Natural killer cell treated with Interleukin-12 subunit alpha and Interleukin-12 subunit beta and Interleukin-15 and Interleukin-18, amount 100 ng/mL, for 72 hours (primary cell): ENCODE measurements around the gene DEPDC5. TPM values are rescaled to one million over a fixed set of nuclear protein-coding genes. Genes with fewer than 3 reads are reported as not detected.

Experiments used
- ATAC-seq, 2 donors: fragments of 150-1000 bp; cut with Tn5 transposase in 1 of 2; sonication (Bioruptor Pico), chemical (Tn5 transposase) in 1 of 2; 2 replicates each; pipeline ENCODE4 v1.10.0; 2021
- DNase-seq: peaks from one replicate; pipeline ENCODE4 v3.0.0; 2022; ENCODE audit warnings: low spot score
- H3K27ac Mint-ChIP-seq, 2 donors: 1 replicate in 1 of 2; 2 replicates in 1 of 2; pipeline ENCODE4 v1.8.0; 2022; ENCODE audit warnings: mixed read lengths in 2 of 2, mild to moderate bottlenecking in 1 of 2, moderate library complexity in 1 of 2
- H3K27me3 Mint-ChIP-seq, 2 donors: 1 replicate in 1 of 2; 2 replicates in 1 of 2; pipeline ENCODE4 v1.8.0; 2022; ENCODE audit warnings: mixed read lengths in 2 of 2
- H3K36me3 Mint-ChIP-seq: one replicate; pipeline ENCODE4 v1.8.0; 2022; ENCODE audit warnings: mixed read lengths
- H3K4me1 Mint-ChIP-seq, 2 donors: 1 replicate in 1 of 2; 2 replicates in 1 of 2; pipeline ENCODE4 v1.8.0; 2022; ENCODE audit warnings: low read depth in 2 of 2, mixed read lengths in 2 of 2, mild to moderate bottlenecking in 1 of 2
- H3K4me3 Mint-ChIP-seq: one replicate; pipeline ENCODE4 v1.8.0; 2022; ENCODE audit warnings: mixed read lengths
- H3K9me3 Mint-ChIP-seq: 2 replicates; pipeline ENCODE4 v1.8.0; 2022; ENCODE audit warnings: mixed read lengths
- total RNA-seq, 2 donors: library from RNA; stranded (reverse); gene quantifications; one replicate each; pipeline ENCODE4 v1.2.3, GENCODE V29; 2022

Gene DEPDC5
- total RNA-seq, 2 donors from 2014 or later, result 33.8 to 69.3 TPM

- DNase-seq, result no peak
These were observed 130.2 kb downstream of the DEPDC5 start for GRCh38 chr22:31883989-31884388.

GRCh38 chr22:31891366-31892079 lies 137.7 kb downstream of the DEPDC5 start:
- Mint-ChIP-seq H3K27me3 (no peaks in the 10 kb centered on the region), H3K4me3 (no peak overlapping the region), H3K36me3 (peaks cover 5% of the 10 kb centered on the region), H3K9me3 (no peaks in the 10 kb centered on the region), H3K27ac (no peak overlapping the region), H3K4me1 (peaks cover 0 to 6% of the 10 kb centered on the region in 2 donors)
- no peak for DNase-seq
- no peak for ATAC-seq

More at GRCh38 chr22:31883989-31884388, 130.2 kb downstream of the DEPDC5 start:
- no peak overlapping the region for H3K27ac Mint-ChIP-seq
- ATAC-seq, result no peak
- no peak overlapping the region for H3K4me3 Mint-ChIP-seq
- no peaks in the 10 kb centered on the region for H3K9me3 Mint-ChIP-seq
- H3K27me3 Mint-ChIP-seq, result no peaks in the 10 kb centered on the region
- H3K4me1 Mint-ChIP-seq, result peaks cover 0 to 4% of the 10 kb centered on the region in 2 donors
- H3K36me3 Mint-ChIP-seq, result peaks cover 14% of the 10 kb centered on the region

- no peak overlapping the region for H3K4me3 Mint-ChIP-seq
- ATAC-seq (no peak), DNase-seq (no peak)
- peaks cover 5% of the 10 kb centered on the region for H3K36me3 Mint-ChIP-seq
- no peaks in the 10 kb centered on the region for H3K27me3 Mint-ChIP-seq
- no peak overlapping the region for H3K27ac Mint-ChIP-seq
- no peaks in the 10 kb centered on the region for H3K9me3 Mint-ChIP-seq
- peaks cover 0 to 6% of the 10 kb centered on the region in 2 donors for H3K4me1 Mint-ChIP-seq
These were observed 138.2 kb downstream of the DEPDC5 start for GRCh38 chr22:31892080-31892433.

GRCh38 chr22:31893460-31893859 lies 139.6 kb downstream of the DEPDC5 start:
- Mint-ChIP-seq H3K4me1 (peaks cover 0 to 6% of the 10 kb centered on the region in 2 donors), H3K36me3 (peaks cover 5% of the 10 kb centered on the region), H3K9me3 (no peaks in the 10 kb centered on the region), H3K27me3 (no peaks in the 10 kb centered on the region), H3K4me3 (no peak overlapping the region), H3K27ac (no peak overlapping the region)
- DNase-seq (no peak), ATAC-seq (no peak)

GRCh38 chr22:31895411-31896123 lies 141.7 kb downstream of the DEPDC5 start:
- DNase-seq (no peak), ATAC-seq (no peak)
- Mint-ChIP-seq H3K36me3 (no peaks in the 10 kb centered on the region), H3K27ac (no peak overlapping the region), H3K4me1 (peaks cover 0 to 6% of the 10 kb centered on the region in 2 donors), H3K27me3 (no peaks in the 10 kb centered on the region), H3K9me3 (no peaks in the 10 kb centered on the region), H3K4me3 (no peak overlapping the region)

GRCh38 chr22:31896472-31896871 lies 142.7 kb downstream of the DEPDC5 start:
- Mint-ChIP-seq H3K4me1 (peaks cover 0 to under 1% of the 10 kb centered on the region in 2 donors), H3K4me3 (no peak overlapping the region), H3K27me3 (no peaks in the 10 kb centered on the region), H3K36me3 (no peaks in the 10 kb centered on the region), H3K27ac (no peak overlapping the region), H3K9me3 (no peaks in the 10 kb centered on the region)
- no peak for DNase-seq
- no peak for ATAC-seq

- no peaks in the 10 kb centered on the region for H3K4me1 Mint-ChIP-seq
These were observed 144.3 kb downstream of the DEPDC5 start for GRCh38 chr22:31897842-31898805.

GRCh38 chr22:31898926-31899325 lies 145.1 kb downstream of the DEPDC5 start:
- DNase-seq (no peak), ATAC-seq (no peak)
- no peak overlapping the region for H3K4me3 Mint-ChIP-seq
- H3K27me3 Mint-ChIP-seq, result no peaks in the 10 kb centered on the region
- no peaks in the 10 kb centered on the region for H3K4me1 Mint-ChIP-seq
- no peak overlapping the region for H3K27ac Mint-ChIP-seq
- no peaks in the 10 kb centered on the region for H3K36me3 Mint-ChIP-seq
- H3K9me3 Mint-ChIP-seq, result no peaks in the 10 kb centered on the region

More at GRCh38 chr22:31897842-31898805, 144.3 kb downstream of the DEPDC5 start:
- Mint-ChIP-seq H3K9me3 (no peaks in the 10 kb centered on the region), H3K27me3 (no peaks in the 10 kb centered on the region), H3K27ac (no peak overlapping the region), H3K4me3 (no peak overlapping the region), H3K36me3 (no peaks in the 10 kb centered on the region)
- DNase-seq, result no peak
- no peak for ATAC-seq

GRCh38 chr22:31899669-31900068 lies 145.8 kb downstream of the DEPDC5 start:
- no peak overlapping the region for H3K27ac Mint-ChIP-seq
- H3K36me3 Mint-ChIP-seq, result no peaks in the 10 kb centered on the region
- H3K4me1 Mint-ChIP-seq, result no peaks in the 10 kb centered on the region
- DNase-seq (no peak), ATAC-seq (no peak)
- H3K4me3 Mint-ChIP-seq, result no peak overlapping the region
- H3K27me3 Mint-ChIP-seq, result no peaks in the 10 kb centered on the region
- no peaks in the 10 kb centered on the region for H3K9me3 Mint-ChIP-seq

GRCh38 chr22:31901388-31902137 lies 147.7 kb downstream of the DEPDC5 start:
- no peak overlapping the region for H3K4me3 Mint-ChIP-seq
- no peak for DNase-seq
- H3K36me3 Mint-ChIP-seq, result no peaks in the 10 kb centered on the region
- H3K9me3 Mint-ChIP-seq, result no peaks in the 10 kb centered on the region
- no peaks in the 10 kb centered on the region for H3K4me1 Mint-ChIP-seq
- H3K27me3 Mint-ChIP-seq, result no peaks in the 10 kb centered on the region
- H3K27ac Mint-ChIP-seq, result no peak overlapping the region
- no peak for ATAC-seq

GRCh38 chr22:31904651-31905050 lies 150.8 kb downstream of the DEPDC5 start:
- DNase-seq (no peak), ATAC-seq (no peak)
- no peaks in the 10 kb centered on the region for H3K4me1 Mint-ChIP-seq
- H3K4me3 Mint-ChIP-seq, result no peak overlapping the region
- no peaks in the 10 kb centered on the region for H3K9me3 Mint-ChIP-seq
- H3K36me3 Mint-ChIP-seq, result peaks cover 4% of the 10 kb centered on the region
- H3K27ac Mint-ChIP-seq, result no peak overlapping the region
- no peaks in the 10 kb centered on the region for H3K27me3 Mint-ChIP-seq

GRCh38 chr22:31905356-31905755 lies 151.5 kb downstream of the DEPDC5 start:
- no peak overlapping the region for H3K4me3 Mint-ChIP-seq
- no peak for DNase-seq
- no peak for ATAC-seq
- H3K36me3 Mint-ChIP-seq, result peaks cover 4% of the 10 kb centered on the region
- no peak overlapping the region for H3K27ac Mint-ChIP-seq
- no peaks in the 10 kb centered on the region for H3K4me1 Mint-ChIP-seq
- no peaks in the 10 kb centered on the region for H3K27me3 Mint-ChIP-seq
- no peaks in the 10 kb centered on the region for H3K9me3 Mint-ChIP-seq

- Mint-ChIP-seq H3K27me3 (no peaks in the 10 kb centered on the region), H3K4me1 (no peaks in the 10 kb centered on the region), H3K36me3 (peaks cover 4% of the 10 kb centered on the region), H3K9me3 (no peaks in the 10 kb centered on the region), H3K4me3 (no peak overlapping the region), H3K27ac (no peak overlapping the region)
- no peak for DNase-seq
- ATAC-seq, result no peak
These were observed 152.3 kb downstream of the DEPDC5 start for GRCh38 chr22:31906086-31906485.
